Lower leg skin (tissue), 4 donors: ENCODE results near the gene MAN1C1. TPM values are rescaled to one million over a fixed set of nuclear protein-coding genes. Genes with fewer than 3 reads are reported as not detected.
"Not testable (repeated sequence)": the region's sequence is repeated elsewhere in the genome, so short reads cannot be mapped to it uniquely, and the experiment has no call there.

Experiments
- DNase-seq, 2 donors: peaks; one replicate each; pipeline ENCODE4 v3.0.0-alpha.2; 2019; ENCODE audit warnings: low spot score in 2 of 2
- H3K4me3 ChIP-seq: fragments of 200-600 bp; sonication (generic); 2 replicates; pipeline ENCODE4 v1.5.1; 2017; ENCODE audit warnings: mild to moderate bottlenecking, low read depth; ENCODE audit not compliant: poor library complexity, severe bottlenecking
- CTCF ChIP-seq, 3 donors: fragments of 450-650 bp; IDR thresholded peaks; one replicate each; pipeline ENCODE4 v1.5.1; 2016; ENCODE audit warnings: antibody characterized with exemption in 3 of 3, mild to moderate bottlenecking in 3 of 3, moderate library complexity in 2 of 3
- POLR2A ChIP-seq, 2 donors: fragments of 450-650 bp; IDR thresholded peaks; one replicate each; pipeline ENCODE4 v1.6.1; 2016 to 2017; ENCODE audit warnings: antibody characterized with exemption in 2 of 2, mild to moderate bottlenecking in 1 of 2, moderate library complexity in 1 of 2
- WGBS, 2 donors: methylation state at CpG; one replicate each; pipeline ENCODE4 v1.1.5; 2018; 5-methylcytosine and 5-hydroxymethylcytosine counted together
- intact Hi-C: fragments of 100-400 bp; cut with DNase I; formaldehyde crosslinking; loops from one replicate; pipeline ENCODE4 v1.15.0; 2023; ENCODE audit warnings: low total_unique reads
- total RNA-seq, 4 donors: library from RNA; depleted of rRNA; stranded (reverse); fragments of >200 nt; gene quantifications; one replicate each; pipeline ENCODE4 v1.1.0, GENCODE V29; 2016

The MAN1C1 gene
- total RNA-seq, 4 donors from 2014 or later: 5.9 to 7.3 (median 6.6) TPM

DNA sequence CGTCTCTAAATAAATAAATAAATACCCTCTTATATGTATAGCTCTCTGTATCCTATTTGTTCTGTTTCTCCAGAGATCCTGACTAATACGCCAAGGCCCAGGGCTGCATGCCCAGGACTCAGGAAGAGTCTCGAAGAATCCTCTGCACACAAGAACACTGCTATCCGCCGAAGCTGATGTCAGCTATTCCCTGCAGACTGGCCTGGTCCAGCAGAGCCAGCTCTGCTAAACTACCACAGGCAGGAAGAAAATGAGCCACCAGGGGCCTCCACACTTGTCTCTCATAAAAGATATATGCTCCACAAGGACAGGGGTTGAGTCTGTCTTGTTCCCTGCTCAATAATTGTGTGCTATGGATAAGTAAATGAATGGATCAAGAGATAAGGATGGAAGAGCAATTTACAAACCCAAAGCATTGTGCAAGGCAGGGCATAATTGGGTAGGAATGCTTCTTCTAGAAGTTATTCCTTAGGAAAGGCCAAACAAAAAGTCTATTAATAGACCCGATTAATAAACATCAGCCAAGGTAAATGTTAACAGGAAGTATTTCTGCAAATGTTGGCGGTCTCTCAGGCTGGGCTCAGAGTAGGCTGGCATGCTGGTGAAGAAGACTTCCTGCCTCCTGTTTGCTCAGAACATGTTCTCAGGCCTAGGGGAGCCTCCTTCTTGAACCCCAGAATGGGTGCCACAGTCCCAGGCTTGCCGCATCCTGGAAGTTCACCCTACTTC, 26.3 kb upstream of the MAN1C1 start:
- 66 to 67% methylated on average over 8 of the region's 8 CpGs for WGBS, 2 donors
- no peak for DNase-seq
- no peak for TF ChIP-seq CTCF (IDR thresholded peaks at IDR 0.05)
- no peak for TF ChIP-seq POLR2A (IDR thresholded peaks at IDR 0.05)
- no peak overlapping the region for H3K4me3 ChIP-seq
- intact Hi-C loops: no loop called here

DNA sequence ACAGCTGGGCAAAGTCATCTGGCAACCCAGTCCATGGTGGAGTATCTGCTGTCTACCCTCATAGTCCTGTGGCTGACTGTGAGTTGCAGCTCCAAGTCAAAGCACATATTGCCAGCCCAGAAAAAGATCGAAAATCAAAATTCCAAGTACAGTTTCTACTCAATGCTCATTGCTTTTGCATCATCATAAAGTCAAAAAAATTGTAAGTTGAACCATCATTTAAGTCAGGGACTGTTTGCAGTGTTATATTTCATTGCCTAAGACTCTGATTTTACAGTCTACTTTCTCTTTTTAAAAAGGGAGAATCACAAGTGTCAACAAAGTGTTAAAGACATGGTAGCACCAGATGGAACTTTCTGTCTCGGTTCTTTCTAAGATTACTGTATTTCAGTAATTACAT, 22.7 kb upstream of the MAN1C1 start:
- intact Hi-C loops: no loop called here
- no peak for DNase-seq

GRCh38 chr1:25594971-25595370, 21.6 kb upstream of the MAN1C1 start:
- 71 to 98% methylated on average over 2 of the region's 2 CpGs for WGBS, 2 donors
- DNase-seq: no peak

More for the DNA sequence above, 22.7 kb upstream of the MAN1C1 start:
- no peak overlapping the region for H3K4me3 ChIP-seq
- TF ChIP-seq POLR2A (IDR thresholded peaks at IDR 0.05) (no peak), CTCF (IDR thresholded peaks at IDR 0.05) (no peak)
- WGBS, 2 donors: 77 to 81% methylated on average over 2 of the region's 2 CpGs

DNA sequence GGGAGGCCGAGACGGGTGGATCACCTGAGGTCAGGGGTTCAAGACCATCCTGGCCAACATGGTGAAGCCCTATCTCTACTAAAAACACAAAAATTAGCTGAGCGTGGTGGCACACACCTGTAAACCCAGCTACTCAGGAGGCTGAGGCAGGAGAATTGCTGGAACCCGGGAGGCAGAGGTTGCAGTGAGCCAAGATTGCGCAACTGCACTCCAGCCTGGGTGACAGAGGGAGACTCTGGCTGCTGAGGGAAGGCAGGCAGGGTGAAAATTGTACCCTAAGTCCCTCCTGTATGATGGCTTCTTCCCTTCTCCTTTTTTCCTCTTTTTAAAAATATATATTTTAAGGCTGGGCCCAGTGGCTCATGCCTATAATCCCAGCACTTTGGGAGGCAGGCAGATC, 19.9 kb upstream of the MAN1C1 start:
- intact Hi-C loops, DNase-seq, H3K4me3 ChIP-seq: not testable (repeated sequence)
- 91 to 93% methylated on average over 5 of the region's 5 CpGs for WGBS, 2 donors

More at GRCh38 chr1:25594971-25595370, 21.6 kb upstream of the MAN1C1 start:
- no peak for TF ChIP-seq CTCF (IDR thresholded peaks at IDR 0.05)
- TF ChIP-seq POLR2A (IDR thresholded peaks at IDR 0.05): no peak
- intact Hi-C loops: no loop called here
- no peak overlapping the region for H3K4me3 ChIP-seq

DNA sequence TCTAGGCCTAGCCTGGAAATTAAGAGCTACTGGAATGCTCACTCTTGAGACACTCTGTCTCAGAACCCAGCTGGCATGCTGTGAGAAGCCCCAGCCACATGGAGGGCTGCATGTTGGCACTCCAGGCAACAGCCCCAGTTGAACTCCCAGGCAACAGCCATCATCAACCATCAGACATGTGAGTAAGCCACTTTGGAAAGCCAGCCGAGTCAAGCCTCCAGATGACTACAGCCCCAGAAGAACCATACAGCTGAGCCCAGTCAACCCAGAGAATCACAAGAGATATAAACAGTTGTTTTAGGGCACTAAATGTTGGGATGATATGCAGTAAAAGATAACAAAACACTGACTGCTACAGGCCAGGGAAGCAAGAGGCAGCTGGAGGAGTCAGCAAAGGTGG, 17.7 kb upstream of the MAN1C1 start:
- no peak for TF ChIP-seq POLR2A (IDR thresholded peaks at IDR 0.05)
- TF ChIP-seq CTCF (IDR thresholded peaks at IDR 0.05): no peak
- intact Hi-C loops: no loop called here
- DNase-seq: no peak
- H3K4me3 ChIP-seq: no peak overlapping the region
- 100% methylated on average over 1 of the region's 1 CpG for WGBS, 2 donors

DNA sequence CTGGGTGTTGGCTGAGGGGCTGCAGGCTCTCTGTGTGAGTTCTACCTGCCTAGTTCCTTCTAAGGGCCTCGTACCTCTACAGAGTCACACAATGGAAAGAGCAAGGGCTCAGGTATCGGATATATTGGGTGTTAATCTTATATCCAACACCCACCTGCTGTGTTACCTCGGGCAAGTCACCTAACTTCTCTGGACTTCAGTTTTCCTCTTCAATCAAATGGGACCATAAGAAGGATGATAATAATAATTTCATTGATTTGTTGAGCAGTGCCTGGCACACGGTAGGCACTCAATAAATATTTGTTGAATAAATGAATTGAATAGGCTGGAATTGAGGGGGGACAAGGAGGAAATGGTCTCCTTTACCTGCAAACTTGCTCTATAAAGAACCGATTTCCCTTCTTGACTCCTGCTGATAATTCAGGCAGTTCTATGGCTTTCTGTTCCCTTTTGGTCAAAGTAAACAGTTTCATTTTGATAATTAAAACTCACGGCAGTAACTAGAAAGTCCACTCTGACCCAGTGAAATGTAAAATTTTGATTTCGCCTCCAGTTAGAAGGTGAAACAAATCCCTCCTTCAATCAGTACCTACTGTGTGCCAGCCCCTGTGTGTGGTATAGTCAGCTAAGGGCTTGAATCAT, 16.5 kb upstream of the MAN1C1 start:
- intact Hi-C loops: no loop called here
- DNase-seq: no peak
- TF ChIP-seq CTCF (IDR thresholded peaks at IDR 0.05) (no peak), POLR2A (IDR thresholded peaks at IDR 0.05) (no peak)
- WGBS, 2 donors: 84 to 89% methylated on average over 7 of the region's 7 CpGs
- H3K4me3 ChIP-seq: no peak overlapping the region

- DNase-seq, H3K4me3 ChIP-seq, intact Hi-C loops: not testable (repeated sequence)
- WGBS, 2 donors: 84 to 89% methylated on average over 5 of the region's 5 CpGs
Measured at GRCh38 chr1:25600971-25601699, 15.5 kb upstream of the MAN1C1 start.

DNA sequence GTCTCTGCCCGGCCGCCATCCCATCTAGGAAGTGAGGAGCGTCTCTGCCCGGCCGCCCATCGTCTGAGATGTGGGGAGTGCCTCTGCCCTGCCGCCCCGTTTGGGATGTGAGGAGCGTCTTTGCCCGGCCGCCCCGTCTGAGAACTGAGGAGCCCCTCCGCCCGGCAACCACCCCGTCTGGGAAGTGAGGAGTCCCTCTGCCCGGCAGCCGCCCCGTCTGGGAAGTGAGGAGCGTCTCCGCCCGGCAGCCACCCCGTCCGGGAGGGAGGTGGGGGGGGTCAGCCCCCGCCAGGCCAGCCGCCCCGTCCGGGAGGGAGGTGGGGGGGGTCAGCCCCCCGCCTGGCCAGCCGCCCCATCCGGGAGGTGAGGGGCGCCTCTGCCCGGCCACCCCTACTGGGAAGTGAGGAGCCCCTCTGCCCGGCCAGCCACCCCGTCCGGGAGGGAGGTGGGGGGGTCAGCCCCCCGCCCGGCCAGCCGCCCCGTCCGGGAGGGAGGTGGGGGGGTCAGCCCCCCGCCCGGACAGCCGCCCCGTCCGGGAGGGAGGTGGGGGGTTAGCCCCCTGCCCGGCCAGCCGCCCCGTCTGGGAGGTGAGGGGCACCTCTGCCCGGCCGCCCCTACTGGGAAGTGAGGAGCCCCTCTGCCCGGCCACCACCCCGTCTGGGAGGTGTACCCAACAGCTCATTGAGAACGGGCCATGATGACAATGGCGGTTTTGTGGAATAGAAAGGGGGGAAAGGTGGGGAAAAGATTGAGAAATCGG, 12.6 kb upstream of the MAN1C1 start:
- H3K4me3 ChIP-seq, intact Hi-C loops, DNase-seq: not testable (repeated sequence)
- 90% methylated on average over 6 of the region's 55 CpGs; no CpG with 5 or more reads in 1 of the 2 donors for WGBS, 2 donors
